ENCODE results near the gene RARB.

GRCh38 chr3:25603703-25604102 is 175.6 kb downstream of the RARB start:
- TF ChIP-seq CTCF (IDR thresholded peaks at IDR 0.05; ENCODE audit: insufficient read depth, low read length) (no peak), POLR2AphosphoS5 (IDR thresholded peaks at IDR 0.05; ENCODE audit: low read depth) (0 out of 2 replicates have a peak, but pooled peaks have one; percentile 48), GABPA (IDR thresholded peaks at IDR 0.05; ENCODE audit: low read depth) (no peak), SPI1 (IDR thresholded peaks at IDR 0.05; ENCODE audit: borderline replicate concordance, low read depth) (peak; percentile 94)
